Loucy (cell line): Measurements from ENCODE around the gene ENOX1.
A peak's percentile ranks its signal among the peaks of the same experiment; 100 is the strongest.

Experiments used
- H2AFZ ChIP-seq: fragments of 200-600 bp; sonication (generic); 2 replicates; pipeline ENCODE4 v1.6.0; 2016; ENCODE audit warnings: antibody characterized with exemption, mild to moderate bottlenecking, low read length, moderate library complexity
- H3F3A ChIP-seq: fragments of 200-600 bp; 2 replicates; pipeline ENCODE4 v1.6.0; 2016; ENCODE audit warnings: antibody characterized with exemption, low read depth, mild to moderate bottlenecking
- H3K27me3 ChIP-seq: fragments of 200-600 bp; sonication (generic); 2 replicates; pipeline ENCODE4 v1.6.1; 2014; ENCODE audit warnings: low read length, mild to moderate bottlenecking; ENCODE audit not compliant: insufficient read depth, poor library complexity, severe bottlenecking
- H3K36me3 ChIP-seq: fragments of 200-600 bp; sonication (generic); 2 replicates; pipeline ENCODE4 v1.6.1; 2016; ENCODE audit warnings: low read length; ENCODE audit not compliant: insufficient read depth
- H3K4me1 ChIP-seq: fragments of 200-600 bp; sonication (generic); 2 replicates; pipeline ENCODE4 v1.5.1; 2014; ENCODE audit warnings: low read length, mild to moderate bottlenecking; ENCODE audit not compliant: insufficient read depth, poor library complexity, severe bottlenecking
- H3K4me2 ChIP-seq: fragments of 200-600 bp; sonication (generic); 2 replicates; pipeline ENCODE4 v1.6.0; 2014; ENCODE audit warnings: antibody characterized with exemption, low read length, low read depth, mild to moderate bottlenecking; ENCODE audit not compliant: poor library complexity, severe bottlenecking
- H3K4me3 ChIP-seq: fragments of 200-600 bp; sonication (generic); 2 replicates; pipeline ENCODE4 v1.5.1; 2014; ENCODE audit warnings: low read length, mild to moderate bottlenecking, mixed read lengths; ENCODE audit not compliant: poor library complexity, severe bottlenecking
- H3K79me2 ChIP-seq: fragments of 200-600 bp; sonication (generic); 2 replicates; pipeline ENCODE4 v1.6.1; 2014; ENCODE audit warnings: low read length; ENCODE audit not compliant: insufficient read depth
- H3K9ac ChIP-seq: fragments of 200-600 bp; sonication (generic); 2 replicates; pipeline ENCODE4 v1.6.0; 2014; ENCODE audit warnings: mild to moderate bottlenecking, low read depth, low read length, moderate library complexity; ENCODE audit not compliant: poor library complexity, severe bottlenecking
- H3K9me2 ChIP-seq: fragments of 200-600 bp; sonication (generic); replicated peaks from 2 replicates; pipeline ENCODE4 v1.6.1; 2016; ENCODE audit warnings: low read depth, low read length, mixed read lengths
- H3K9me3 ChIP-seq: fragments of 200-600 bp; sonication (generic); 2 replicates; pipeline ENCODE4 v1.6.1; 2014; ENCODE audit warnings: mild to moderate bottlenecking, antibody characterized with exemption, low read length, low read depth; ENCODE audit not compliant: insufficient read depth
- H4K20me1 ChIP-seq: fragments of 200-600 bp; sonication (generic); 2 replicates; pipeline ENCODE4 v1.6.0; 2014; ENCODE audit warnings: antibody characterized with exemption, low read length, mild to moderate bottlenecking; ENCODE audit not compliant: insufficient read depth, poor library complexity, severe bottlenecking
- EZH2phosphoT487 ChIP-seq: fragments of 200-600 bp; IDR thresholded peaks from 2 replicates; pipeline ENCODE4 v1.6.1; 2018; ENCODE audit warnings: antibody characterized with exemption, mild to moderate bottlenecking, moderate library complexity, borderline replicate concordance
- TF ChIP-seq, protein P1 (sequence below): fragments of 200-600 bp; sonication (generic); conservative IDR thresholded peaks from 2 replicates; pipeline ENCODE4 v1.5.1; 2014; ENCODE audit warnings: mild to moderate bottlenecking, antibody characterized with exemption, low read length

ENOX1 gene

DNA sequence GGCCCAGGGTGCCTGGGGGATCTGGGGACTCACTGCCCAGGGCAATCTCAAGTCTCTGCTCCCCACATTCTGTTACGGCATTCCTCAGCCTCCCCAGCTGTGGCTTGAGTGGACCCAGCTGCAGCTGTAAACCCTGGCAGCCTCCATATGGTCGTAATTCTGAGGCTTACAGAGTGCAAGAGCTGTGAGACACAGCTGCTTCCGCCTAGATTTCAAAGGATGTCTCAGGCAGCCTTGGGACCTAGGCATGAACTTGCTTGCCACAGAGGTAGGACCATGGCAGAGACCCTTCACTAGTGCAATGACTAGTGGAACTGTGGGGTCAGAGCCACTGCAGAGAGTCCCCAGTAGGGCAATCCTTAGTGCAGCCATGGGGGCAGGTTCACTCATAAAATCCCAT, 297.5 kb downstream of the ENOX1 start:
- no peak for TF ChIP-seq EZH2phosphoT487
- TF ChIP-seq, protein P1, sequence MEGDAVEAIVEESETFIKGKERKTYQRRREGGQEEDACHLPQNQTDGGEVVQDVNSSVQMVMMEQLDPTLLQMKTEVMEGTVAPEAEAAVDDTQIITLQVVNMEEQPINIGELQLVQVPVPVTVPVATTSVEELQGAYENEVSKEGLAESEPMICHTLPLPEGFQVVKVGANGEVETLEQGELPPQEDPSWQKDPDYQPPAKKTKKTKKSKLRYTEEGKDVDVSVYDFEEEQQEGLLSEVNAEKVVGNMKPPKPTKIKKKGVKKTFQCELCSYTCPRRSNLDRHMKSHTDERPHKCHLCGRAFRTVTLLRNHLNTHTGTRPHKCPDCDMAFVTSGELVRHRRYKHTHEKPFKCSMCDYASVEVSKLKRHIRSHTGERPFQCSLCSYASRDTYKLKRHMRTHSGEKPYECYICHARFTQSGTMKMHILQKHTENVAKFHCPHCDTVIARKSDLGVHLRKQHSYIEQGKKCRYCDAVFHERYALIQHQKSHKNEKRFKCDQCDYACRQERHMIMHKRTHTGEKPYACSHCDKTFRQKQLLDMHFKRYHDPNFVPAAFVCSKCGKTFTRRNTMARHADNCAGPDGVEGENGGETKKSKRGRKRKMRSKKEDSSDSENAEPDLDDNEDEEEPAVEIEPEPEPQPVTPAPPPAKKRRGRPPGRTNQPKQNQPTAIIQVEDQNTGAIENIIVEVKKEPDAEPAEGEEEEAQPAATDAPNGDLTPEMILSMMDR = no peak
- no peaks in the 10 kb centered on the region for H3K9me3 ChIP-seq
- H3F3A ChIP-seq = no peaks in the 10 kb centered on the region
- H3K4me3 ChIP-seq = no peak overlapping the region
- H3K4me1 ChIP-seq = peaks cover 53% of the 10 kb centered on the region
- peak overlapping the region; percentile 4; the same call in 1 of the 2 replicates for H2AFZ ChIP-seq
- H3K4me2 ChIP-seq = peak overlapping the region; percentile 48
- no peaks in the 10 kb centered on the region for H4K20me1 ChIP-seq
- H3K9me2 ChIP-seq = no peaks in the 10 kb centered on the region
- no peak overlapping the region for H3K9ac ChIP-seq
- no peaks in the 10 kb centered on the region for H3K79me2 ChIP-seq
- H3K36me3 ChIP-seq = no peaks in the 10 kb centered on the region
- no peaks in the 10 kb centered on the region for H3K27me3 ChIP-seq

DNA sequence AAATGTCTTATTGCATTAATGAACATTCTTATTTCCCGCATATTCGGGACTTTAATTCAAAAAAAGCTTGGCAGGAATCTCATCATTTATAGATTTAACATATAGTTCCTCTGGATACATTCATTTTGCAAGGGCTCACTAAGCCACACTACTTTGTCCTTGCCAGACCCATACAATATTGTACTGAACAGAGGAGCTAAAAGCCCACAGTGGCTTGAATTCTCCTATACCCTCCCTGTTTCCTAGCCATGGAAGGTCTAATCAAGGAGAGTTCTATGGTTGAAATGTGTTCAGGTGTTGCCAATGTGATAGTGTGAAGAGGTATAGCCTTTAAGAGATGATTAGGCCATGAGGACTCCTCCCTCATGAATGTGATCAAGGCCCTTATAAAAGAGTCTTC, 298.9 kb downstream of the ENOX1 start:
- H3F3A ChIP-seq = no peaks in the 10 kb centered on the region
- H3K4me2 ChIP-seq = no peak overlapping the region
- H3K36me3 ChIP-seq = no peaks in the 10 kb centered on the region
- peaks cover 48% of the 10 kb centered on the region for H3K4me1 ChIP-seq
- H3K9me2 ChIP-seq = no peaks in the 10 kb centered on the region
- H3K4me3 ChIP-seq = no peak overlapping the region
- H3K79me2 ChIP-seq = no peaks in the 10 kb centered on the region
- H3K9ac ChIP-seq = no peak overlapping the region
- H3K9me3 ChIP-seq = no peaks in the 10 kb centered on the region
- TF ChIP-seq, protein P1 = no peak
- TF ChIP-seq EZH2phosphoT487 = no peak
- H4K20me1 ChIP-seq = no peaks in the 10 kb centered on the region
- no peak overlapping the region for H2AFZ ChIP-seq
- H3K27me3 ChIP-seq = no peaks in the 10 kb centered on the region

DNA sequence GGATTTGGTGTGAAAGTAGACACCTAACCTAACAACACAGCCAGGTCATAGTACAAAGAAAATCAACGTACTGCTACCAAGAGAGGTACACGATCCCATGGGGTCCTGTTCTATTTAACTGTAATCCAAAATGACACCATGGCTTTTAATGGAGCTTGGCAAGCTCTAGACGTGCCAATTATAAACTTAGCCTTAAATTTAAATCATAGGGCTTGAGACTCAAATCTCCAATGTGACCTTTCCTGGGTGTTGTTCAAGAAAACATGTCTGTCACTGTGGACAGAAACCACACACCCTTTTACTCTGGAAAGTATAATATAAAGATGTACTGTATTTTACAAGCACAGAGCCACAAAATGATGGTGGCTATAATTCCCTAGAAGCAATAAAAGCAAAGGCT, 299.3 kb downstream of the ENOX1 start:
- H3K4me1 ChIP-seq = peaks cover 48% of the 10 kb centered on the region
- no peak overlapping the region for H2AFZ ChIP-seq
- H3K27me3 ChIP-seq = no peaks in the 10 kb centered on the region
- H3K9ac ChIP-seq = no peak overlapping the region
- no peaks in the 10 kb centered on the region for H3K9me2 ChIP-seq
- H3K79me2 ChIP-seq = no peaks in the 10 kb centered on the region
- no peaks in the 10 kb centered on the region for H3K36me3 ChIP-seq
- TF ChIP-seq, protein P1 = no peak
- TF ChIP-seq EZH2phosphoT487 = no peak
- H3K9me3 ChIP-seq = no peaks in the 10 kb centered on the region
- H4K20me1 ChIP-seq = no peaks in the 10 kb centered on the region
- no peaks in the 10 kb centered on the region for H3F3A ChIP-seq
- H3K4me3 ChIP-seq = no peak overlapping the region
- no peak overlapping the region for H3K4me2 ChIP-seq
